Measurements from ENCODE around the gene LGR4.

LGR4 gene

DNA sequence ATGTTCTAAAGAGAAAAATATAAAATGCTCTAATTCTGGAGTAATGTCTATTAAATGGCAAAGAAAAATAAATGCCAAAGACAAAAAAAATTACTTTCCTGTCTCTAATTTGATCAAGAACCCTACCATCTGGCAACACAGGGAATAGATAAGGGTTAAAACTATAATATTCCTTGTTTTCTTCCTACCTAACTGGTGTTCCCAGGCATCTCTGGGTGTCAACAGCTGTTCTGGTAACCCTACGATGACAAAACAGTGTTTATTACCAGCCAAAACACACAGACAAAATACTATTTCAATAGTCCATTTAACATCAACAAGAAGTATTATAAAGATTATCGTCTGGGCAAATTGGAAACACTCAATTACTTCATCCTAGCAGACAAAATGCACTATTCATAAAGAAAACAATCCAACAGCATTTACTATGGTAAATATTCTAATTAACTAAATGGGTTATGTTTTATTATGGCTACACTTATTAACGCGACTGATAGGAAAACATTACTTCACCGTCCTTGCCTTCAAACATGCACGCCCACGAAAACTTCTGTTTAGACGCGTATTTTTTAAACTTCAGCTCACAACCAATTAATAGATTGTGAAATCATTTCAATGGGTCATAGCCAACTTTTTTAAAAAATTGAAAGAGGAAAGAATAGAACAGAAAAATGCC is 50.6 kb downstream of the LGR4 start:
- DNase-seq, result no peak

- no peak for DNase-seq
Measured at GRCh38 chr11:27420722-27421572, 51.6 kb downstream of the LGR4 start.

DNA sequence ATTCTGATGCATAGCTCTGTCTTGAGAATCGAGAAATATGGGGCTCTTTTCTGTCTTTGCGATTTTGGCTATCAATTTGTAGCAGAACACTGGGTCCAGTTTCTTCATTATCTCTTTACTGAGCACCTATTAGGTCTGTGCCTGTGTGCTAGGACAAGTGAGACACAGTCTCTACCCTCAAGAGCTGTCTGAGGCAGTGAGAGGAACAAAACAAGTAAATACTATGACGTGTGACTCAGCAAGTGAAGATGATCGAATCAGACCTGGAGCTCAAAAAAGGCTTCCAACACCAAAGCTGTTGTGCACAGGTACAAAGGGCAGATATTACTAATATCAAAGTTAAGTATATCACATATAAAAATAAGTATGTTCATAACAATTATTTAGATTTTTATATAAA is 52.4 kb downstream of the LGR4 start:
- DNase-seq, result no peak

GRCh38 chr11:27418356-27418755 is 54.2 kb downstream of the LGR4 start:
- no peak for DNase-seq

GRCh38 chr11:27416568-27417176 is 55.9 kb downstream of the LGR4 start:
- no peak for DNase-seq

DNA sequence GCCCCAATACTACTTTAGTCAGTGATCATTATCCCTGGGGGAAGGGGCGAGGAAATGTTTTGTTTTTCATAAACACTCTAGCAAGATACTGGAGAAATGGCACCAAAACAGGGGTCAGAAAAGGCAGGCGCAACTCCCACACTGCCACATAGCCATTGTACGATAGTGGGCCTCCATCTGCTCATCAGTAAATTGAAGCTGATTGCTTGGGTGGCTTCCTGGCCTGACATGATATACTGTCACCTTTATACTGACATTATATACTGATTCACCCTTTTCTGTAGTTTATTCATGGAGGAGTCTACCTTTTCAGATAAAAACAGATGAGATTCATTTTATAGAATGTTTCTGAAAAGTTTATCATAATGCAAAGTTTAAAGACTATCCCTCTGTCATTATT is 57.9 kb downstream of the LGR4 start:
- DNase-seq, result no peak

GRCh38 chr11:27413218-27413617 is 59.4 kb downstream of the LGR4 start:
- DNase-seq, result no peak

DNA sequence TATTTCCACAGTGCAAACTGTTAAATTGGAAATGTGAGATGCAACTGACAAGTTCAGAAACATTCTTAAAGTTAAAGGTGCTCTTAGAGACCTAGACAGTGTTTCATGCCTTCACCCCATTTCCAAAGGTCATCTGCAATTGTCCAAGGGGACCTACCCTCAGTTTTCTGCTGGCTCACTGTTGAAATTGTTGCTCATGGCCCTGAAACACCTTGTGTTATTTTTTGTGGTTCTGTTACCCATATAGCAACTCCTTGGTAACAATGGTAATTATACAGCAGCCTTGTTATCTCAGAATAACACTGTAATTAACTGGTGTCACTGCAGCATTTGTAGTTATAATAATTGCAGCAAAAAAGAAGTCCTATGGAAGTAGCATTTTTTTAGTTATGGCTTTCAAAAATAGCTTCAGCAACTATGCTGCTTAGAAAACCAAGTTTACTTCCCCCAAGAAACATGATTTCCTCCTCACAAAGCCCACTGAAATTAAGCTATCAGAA is 60.3 kb downstream of the LGR4 start:
- DNase-seq, result no peak

- no peak for DNase-seq
Measured at GRCh38 chr11:27411328-27411727, 61.3 kb downstream of the LGR4 start.

- DNase-seq, result no peak
Measured at GRCh38 chr11:27410272-27410671, 62.3 kb downstream of the LGR4 start.

DNA sequence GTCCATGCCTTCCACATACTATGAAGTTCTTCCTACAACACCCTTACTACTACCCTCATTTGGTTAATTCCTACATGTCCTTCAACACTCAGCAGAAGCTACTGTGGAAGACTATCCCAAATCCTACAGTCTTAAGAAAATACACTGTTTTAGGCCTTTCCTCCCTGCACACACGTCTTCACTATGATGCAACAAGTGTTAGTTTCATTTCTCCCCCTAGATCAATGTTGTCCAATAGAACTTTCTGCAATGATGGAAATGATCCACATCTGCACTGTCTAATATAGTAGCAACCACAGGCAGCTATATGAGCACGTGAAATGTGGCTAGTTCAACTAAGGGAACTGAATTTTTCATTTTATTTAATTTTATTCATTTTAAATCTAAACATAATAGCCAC is 62.8 kb downstream of the LGR4 start:
- no peak for DNase-seq

GRCh38 chr11:27409049-27409448 is 63.5 kb downstream of the LGR4 start:
- no peak for DNase-seq

DNA sequence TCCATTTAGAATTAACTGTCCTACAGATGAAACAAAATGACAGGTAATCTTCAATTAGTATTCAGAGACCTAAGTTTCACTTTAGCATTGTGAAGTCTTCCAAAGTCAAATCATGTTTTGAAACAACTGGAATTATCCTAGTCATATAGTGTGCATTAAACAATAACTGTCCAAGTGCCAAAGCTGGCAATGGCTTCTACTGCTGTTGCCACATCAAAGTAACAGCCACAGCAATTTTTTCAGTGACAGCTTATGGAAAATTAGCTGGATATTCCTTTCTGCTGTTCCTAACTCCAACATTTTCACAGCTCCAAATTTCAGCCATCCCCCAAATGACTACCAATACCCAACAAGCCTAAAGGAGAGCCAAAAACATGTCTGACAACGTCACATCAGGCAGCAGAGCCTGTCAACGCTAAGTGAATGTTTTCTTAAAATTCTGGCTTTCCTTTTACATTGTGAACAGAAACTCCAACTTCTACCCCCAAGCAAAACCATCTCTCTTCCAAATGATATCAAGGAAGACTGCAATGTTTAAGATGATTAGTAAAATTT is 64.3 kb downstream of the LGR4 start:
- DNase-seq, result no peak

DNA sequence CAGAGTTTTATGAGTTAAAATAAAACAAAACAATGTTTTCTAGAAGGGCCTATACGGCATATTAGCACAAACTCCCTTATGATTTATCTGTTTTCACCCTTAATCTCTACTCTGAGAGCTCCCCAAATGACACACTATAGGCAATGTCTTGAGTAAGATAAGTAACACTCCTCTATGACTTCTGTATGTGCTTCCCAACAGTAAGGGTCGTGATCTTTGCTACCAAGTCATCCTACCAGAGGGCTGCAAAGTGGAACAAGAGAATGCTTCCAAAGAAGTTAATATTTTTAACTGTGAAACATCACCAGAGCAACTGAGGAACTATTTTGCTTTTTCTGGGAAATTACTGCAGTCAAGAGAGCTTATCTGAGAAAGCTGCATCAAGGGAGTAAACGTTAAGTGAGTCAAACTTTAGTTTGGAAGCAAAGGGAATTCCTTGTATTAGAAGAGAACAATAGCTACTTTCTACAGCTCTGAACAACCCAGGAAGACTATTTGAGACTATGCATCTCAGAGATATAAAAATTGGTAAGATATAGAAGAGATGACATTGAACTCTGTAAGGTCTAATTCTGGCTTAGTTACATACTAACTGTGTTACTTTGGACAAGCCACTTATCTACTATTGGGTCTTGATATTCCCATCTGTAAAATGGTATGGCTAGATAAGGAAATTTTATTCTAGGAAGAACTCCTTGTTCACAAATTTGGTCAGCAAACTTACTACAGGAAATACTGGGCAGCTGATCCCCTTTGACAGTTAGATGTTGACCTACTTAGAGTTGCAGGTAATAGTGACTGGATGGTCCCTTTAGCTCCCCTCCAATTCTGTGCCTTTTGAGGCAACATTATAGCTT is 65.9 kb downstream of the LGR4 start:
- DNase-seq, result no peak

DNA sequence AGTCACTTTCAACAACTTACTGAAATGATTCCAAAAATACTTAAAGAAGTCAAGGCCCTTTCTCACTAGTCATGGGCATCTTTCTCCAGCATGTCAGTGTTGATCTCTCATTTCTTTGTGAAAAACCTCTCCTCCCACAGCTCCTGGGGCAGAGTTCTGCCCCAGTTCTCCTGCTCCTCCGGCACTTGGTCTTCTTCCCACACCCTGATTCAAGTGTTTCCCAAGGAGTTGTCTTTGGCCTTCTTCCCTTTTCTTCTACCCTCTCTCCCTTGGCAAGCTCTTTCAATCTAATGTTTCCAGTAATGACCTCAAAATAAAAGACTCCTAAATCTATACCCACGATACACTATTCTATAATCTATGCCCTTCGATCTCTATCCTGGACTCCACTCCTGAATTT is 67.5 kb downstream of the LGR4 start:
- no peak for DNase-seq

DNA sequence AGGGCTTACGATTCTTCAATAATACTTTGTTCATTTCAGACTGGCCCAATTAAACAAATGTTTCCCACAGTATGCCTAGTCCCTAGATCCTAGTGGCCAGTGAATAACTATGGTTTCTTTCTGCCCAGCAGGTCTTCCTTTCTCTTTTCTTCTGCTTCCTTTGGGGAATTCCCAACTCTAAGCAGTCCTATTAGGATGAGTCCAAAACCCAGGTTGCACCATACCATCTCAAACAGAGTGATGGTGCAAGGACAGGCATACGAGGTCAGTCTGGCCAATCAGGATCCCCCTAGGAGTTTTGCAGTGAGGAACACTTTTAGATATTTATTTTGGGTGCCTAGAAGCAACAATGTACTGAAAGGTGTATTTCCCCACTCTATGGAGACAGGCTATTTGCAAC is 68.2 kb downstream of the LGR4 start:
- no peak for DNase-seq

DNA sequence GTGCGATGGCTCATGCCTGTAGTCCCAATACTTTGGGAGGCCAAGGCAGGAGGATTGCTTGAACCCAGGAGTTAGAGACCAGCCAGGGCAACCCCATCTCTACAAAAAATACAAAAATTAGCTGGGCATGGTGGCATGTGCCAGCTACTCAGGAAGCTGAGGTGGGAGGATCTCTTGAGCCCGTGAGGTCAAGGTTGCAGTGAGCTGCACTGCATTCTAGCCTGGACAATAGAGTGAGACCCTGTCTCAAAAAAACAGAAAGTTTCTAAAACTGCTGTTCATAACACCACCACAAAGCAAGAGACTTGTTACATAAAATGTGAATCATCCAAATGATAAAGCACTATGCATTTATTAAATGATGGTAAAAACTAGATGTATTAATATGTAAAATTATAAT is 69.4 kb downstream of the LGR4 start:
- no peak for DNase-seq

DNA sequence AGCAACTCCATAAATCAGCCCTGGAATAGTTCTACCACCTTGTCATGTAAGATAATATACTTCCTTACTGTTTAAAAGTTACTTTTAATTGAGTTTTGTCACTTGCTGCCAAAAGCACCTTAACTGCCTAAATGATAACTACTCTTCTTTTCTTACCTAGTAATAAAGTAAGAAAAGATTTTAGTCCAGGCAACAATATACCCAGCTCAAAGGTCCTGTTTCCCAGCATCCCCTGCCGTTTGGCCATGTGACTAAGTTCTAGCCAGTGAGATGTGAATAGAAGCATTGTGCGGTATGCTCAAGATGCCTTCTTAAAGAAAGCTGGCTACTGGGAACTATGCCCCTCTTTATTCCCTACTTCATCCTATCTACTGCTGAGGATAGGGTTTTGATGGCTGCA is 70.1 kb downstream of the LGR4 start:
- DNase-seq, result no peak

DNA sequence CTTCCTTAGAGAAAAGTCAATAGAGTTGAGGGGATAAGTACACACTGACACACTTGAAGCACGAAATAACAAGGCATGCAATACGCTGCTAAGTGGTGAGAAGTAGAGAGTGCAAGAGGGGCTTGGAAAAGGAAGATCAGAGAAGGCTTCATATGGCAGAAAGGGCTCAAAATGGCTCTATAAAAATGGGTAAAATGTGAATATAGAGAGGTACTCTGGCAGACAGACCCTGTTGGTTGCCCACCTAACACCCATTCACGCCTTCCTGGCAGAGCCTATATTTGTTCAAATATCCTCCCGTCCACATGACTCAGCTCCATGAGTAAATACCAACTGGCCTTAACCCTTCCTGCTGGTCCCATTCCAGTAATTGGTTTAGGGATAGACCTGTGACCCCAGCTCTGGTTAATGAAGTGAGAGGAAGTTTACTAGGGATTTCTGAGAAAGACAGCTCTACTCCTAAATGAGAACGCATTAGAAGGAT is 70.7 kb downstream of the LGR4 start:
- no peak for DNase-seq

DNA sequence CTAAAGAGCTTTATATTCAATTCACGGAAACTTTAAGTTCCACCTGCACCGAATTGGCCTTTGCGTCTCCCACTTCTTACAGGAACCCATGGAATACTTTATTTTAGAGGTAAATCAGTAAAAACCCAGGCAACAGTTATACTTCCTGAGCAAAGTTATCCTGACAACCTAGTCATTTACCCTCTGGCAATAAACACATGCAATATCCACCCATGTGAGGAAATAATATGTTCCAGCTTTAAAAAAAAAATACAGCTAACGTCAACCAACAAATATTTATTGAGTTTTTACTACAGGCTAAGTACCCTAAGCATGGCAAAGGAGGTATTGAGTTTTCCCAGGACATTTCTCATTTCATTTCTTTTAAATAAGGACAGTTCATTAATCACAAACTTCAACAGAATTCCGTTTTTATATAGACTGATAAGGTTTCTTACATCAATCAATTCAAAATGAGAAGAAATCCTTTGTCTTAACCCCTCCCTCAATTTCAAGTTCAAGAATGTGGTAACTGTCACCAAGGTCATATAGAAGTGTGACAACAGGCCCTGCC is 71.2 kb downstream of the LGR4 start:
- no peak for DNase-seq

DNA sequence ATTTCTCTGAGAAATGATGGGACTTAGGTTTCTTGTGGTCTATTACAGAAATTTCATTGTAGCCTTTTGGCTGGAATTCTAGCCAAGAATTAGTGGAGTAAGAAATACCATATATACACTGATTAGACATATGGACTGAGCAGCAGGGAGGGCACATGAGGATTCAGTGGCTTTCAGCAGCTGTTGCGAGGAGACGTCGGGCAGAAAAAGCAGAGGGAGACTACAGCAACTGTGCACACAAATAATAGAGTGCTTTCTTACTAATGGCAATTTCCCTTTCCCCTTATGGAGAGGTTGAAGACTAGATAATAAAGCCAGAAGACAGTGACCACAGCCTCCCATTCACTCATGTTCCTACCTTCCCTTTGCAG is 74.2 kb downstream of the LGR4 start:
- DNase-seq, result peak; percentile 56
